RPMI7951 (cell line): Measurements from ENCODE around the gene RAB27B. TPM values are rescaled to one million over a fixed set of nuclear protein-coding genes. Genes with fewer than 3 reads are reported as not detected.
A peak's percentile ranks its signal among the peaks of the same experiment; 100 is the strongest.
"Not testable (repeated sequence)": the region's sequence is repeated elsewhere in the genome, so short reads cannot be mapped to it uniquely, and the experiment has no call there.

Source experiments
- DNase-seq: peaks from one replicate; pipeline ENCODE4 v3.0.0-alpha.2; 2012; ENCODE audit warnings: low read depth
- total RNA-seq: library from RNA; depleted of rRNA; stranded (reverse); fragments of >200 nt; shearing (Covaris generic); gene quantifications from 2 replicates; pipeline ENCODE4 v1.2.3, GENCODE V29; 2014

RAB27B gene
- total RNA-seq, 1 experiment from 2014 or later = 8.8 TPM

GRCh38 chr18:54815086-54815485 lies 13.2 kb upstream of the RAB27B start:
- peak; percentile 9 for DNase-seq

- DNase-seq = not testable (repeated sequence)
Observed at GRCh38 chr18:54820785-54821275, 7.4 kb upstream of the RAB27B start.

GRCh38 chr18:54822872-54823845 lies 5.1 kb upstream of the RAB27B start:
- peak; percentile 87 for DNase-seq

- DNase-seq = no peak
Observed at GRCh38 chr18:54824761-54825160, 3.5 kb upstream of the RAB27B start.

GRCh38 chr18:54825601-54826344 lies 2.5 kb upstream of the RAB27B start:
- no peak for DNase-seq

- DNase-seq = no peak
Observed at GRCh38 chr18:54828986-54829385, 709 bp downstream of the RAB27B start.

- no peak for DNase-seq
Observed at GRCh38 chr18:54829856-54830255, 1.6 kb downstream of the RAB27B start.

- no peak for DNase-seq
Observed at GRCh38 chr18:54830260-54830659, 2.0 kb downstream of the RAB27B start.

GRCh38 chr18:54830866-54831265 lies 2.6 kb downstream of the RAB27B start:
- no peak for DNase-seq

- no peak for DNase-seq
Observed at GRCh38 chr18:54835944-54836343, 7.7 kb downstream of the RAB27B start.

GRCh38 chr18:54843314-54843713 lies 15.0 kb downstream of the RAB27B start:
- DNase-seq = peak; percentile 33

GRCh38 chr18:54845787-54846186 lies 17.5 kb downstream of the RAB27B start:
- DNase-seq = peak; percentile 9

- no peak for DNase-seq
Observed at GRCh38 chr18:54848121-54848520, 19.8 kb downstream of the RAB27B start.

- DNase-seq = no peak
Observed at GRCh38 chr18:54849683-54850082, 21.4 kb downstream of the RAB27B start.

- no peak for DNase-seq
Observed at GRCh38 chr18:54850598-54850997, 22.3 kb downstream of the RAB27B start.

GRCh38 chr18:54852780-54853675 lies 24.8 kb downstream of the RAB27B start:
- DNase-seq = peak; percentile 63

GRCh38 chr18:54855050-54855449 lies 26.8 kb downstream of the RAB27B start:
- DNase-seq = peak; percentile 17

GRCh38 chr18:54856105-54856646 lies 27.9 kb downstream of the RAB27B start:
- DNase-seq = no peak

- DNase-seq = no peak
Observed at GRCh38 chr18:54857499-54857898, 29.2 kb downstream of the RAB27B start.

- no peak for DNase-seq
Observed at GRCh38 chr18:54859667-54860421, 31.6 kb downstream of the RAB27B start.
